ENCODE data around the gene GFPT2. TPM values are rescaled to one million over a fixed set of nuclear protein-coding genes. Genes with fewer than 3 reads are reported as not detected.

Gene GFPT2
- polyA plus RNA-seq, 3 donors: 4.3 to 5.5 (median 4.5) TPM

GRCh38 chr5:180353980-180354452 lies 880 bp upstream of the GFPT2 start:
- no peak for DNase-seq (ENCODE audit: low read depth in 3 of 3, low spot score in 2 of 3)

- peak in 1 of 3 donors; percentile 30 for DNase-seq (ENCODE audit: low read depth in 3 of 3, low spot score in 2 of 3)
Measured at GRCh38 chr5:180352116-180353047, 754 bp downstream of the GFPT2 start.

- DNase-seq (ENCODE audit: low read depth in 3 of 3, low spot score in 2 of 3): no peak
Measured at GRCh38 chr5:180350711-180351465, 2.2 kb downstream of the GFPT2 start.

GRCh38 chr5:180350296-180350695 lies 2.8 kb downstream of the GFPT2 start:
- DNase-seq (ENCODE audit: low read depth in 3 of 3, low spot score in 2 of 3): no peak

- no peak for DNase-seq (ENCODE audit: low read depth in 3 of 3, low spot score in 2 of 3)
Measured at GRCh38 chr5:180349391-180349790, 3.7 kb downstream of the GFPT2 start.

GRCh38 chr5:180348336-180348735 lies 4.8 kb downstream of the GFPT2 start:
- DNase-seq (ENCODE audit: low read depth in 3 of 3, low spot score in 2 of 3): no peak

GRCh38 chr5:180347702-180348101 lies 5.4 kb downstream of the GFPT2 start:
- no peak for DNase-seq (ENCODE audit: low read depth in 3 of 3, low spot score in 2 of 3)

GRCh38 chr5:180346358-180346757 lies 6.8 kb downstream of the GFPT2 start:
- DNase-seq (ENCODE audit: low read depth in 3 of 3, low spot score in 2 of 3): no peak

GRCh38 chr5:180345781-180346180 lies 7.4 kb downstream of the GFPT2 start:
- DNase-seq (ENCODE audit: low read depth in 3 of 3, low spot score in 2 of 3): no peak

GRCh38 chr5:180345186-180345585 lies 8.0 kb downstream of the GFPT2 start:
- DNase-seq (ENCODE audit: low read depth in 3 of 3, low spot score in 2 of 3): no peak

GRCh38 chr5:180344696-180344999 lies 8.5 kb downstream of the GFPT2 start:
- no peak for DNase-seq (ENCODE audit: low read depth in 3 of 3, low spot score in 2 of 3)

- no peak for DNase-seq (ENCODE audit: low read depth in 3 of 3, low spot score in 2 of 3)
Measured at GRCh38 chr5:180343831-180344695, 9.1 kb downstream of the GFPT2 start.

- no peak for DNase-seq (ENCODE audit: low read depth in 3 of 3, low spot score in 2 of 3)
Measured at GRCh38 chr5:180343110-180343830, 9.9 kb downstream of the GFPT2 start.

GRCh38 chr5:180341595-180341994 lies 11.5 kb downstream of the GFPT2 start:
- DNase-seq (ENCODE audit: low read depth in 3 of 3, low spot score in 2 of 3): no peak

- no peak for DNase-seq (ENCODE audit: low read depth in 3 of 3, low spot score in 2 of 3)
Measured at GRCh38 chr5:180340856-180341255, 12.3 kb downstream of the GFPT2 start.

GRCh38 chr5:180339583-180340183 lies 13.5 kb downstream of the GFPT2 start:
- no peak for DNase-seq (ENCODE audit: low read depth in 3 of 3, low spot score in 2 of 3)

GRCh38 chr5:180338001-180338707 lies 15.0 kb downstream of the GFPT2 start:
- DNase-seq (ENCODE audit: low read depth in 3 of 3, low spot score in 2 of 3): no peak

GRCh38 chr5:180336234-180337020 lies 16.7 kb downstream of the GFPT2 start:
- DNase-seq (ENCODE audit: low read depth in 3 of 3, low spot score in 2 of 3): no peak

All from right renal cortex interstitium (tissue), 3 donors.